Urinary bladder (tissue), 4 donors: Measurements from ENCODE around the gene SHISA7. TPM values are rescaled to one million over a fixed set of nuclear protein-coding genes. Genes with fewer than 3 reads are reported as not detected.

ENCODE experiments used
- DNase-seq: peaks from one replicate; pipeline ENCODE4 v3.0.0-alpha.2; 2015; ENCODE audit errors: extremely low spot score
- H3K27ac ChIP-seq: one replicate; pipeline ENCODE4 v1.5.1; 2013; ENCODE audit warnings: low read depth, mild to moderate bottlenecking, moderate library complexity
- H3K36me3 ChIP-seq: one replicate; pipeline ENCODE4 v1.6.1; 2013; ENCODE audit warnings: mild to moderate bottlenecking, moderate library complexity; ENCODE audit not compliant: insufficient read depth
- H3K4me1 ChIP-seq: one replicate; pipeline ENCODE4 v1.6.1; 2013; ENCODE audit warnings: mild to moderate bottlenecking, moderate library complexity; ENCODE audit not compliant: insufficient read depth
- H3K4me3 ChIP-seq: one replicate; pipeline ENCODE4 v1.5.1; 2013; ENCODE audit warnings: low read depth, low read length
- WGBS: extraction: QIAGEN DNeasy Blood & Tissue Kit; methylation state at CpG from one replicate; pipeline ENCODE4 v1.1.7; 2013; 5-methylcytosine and 5-hydroxymethylcytosine counted together
- polyA plus RNA-seq: library from polyadenylated mRNA; stranded (reverse); fragments of 200-250 nt; gene quantifications from one replicate; pipeline ENCODE4 v1.2.3, GENCODE V29; 2013
- total RNA-seq: library from RNA; depleted of rRNA; stranded (reverse); fragments of >200 nt; gene quantifications from one replicate; pipeline ENCODE4 v1.2.3, GENCODE V29; 2014
- donor health status: healthy with polysubstance abuse.
- donor health status: healthy.

Gene SHISA7
- total and polyA plus RNA-seq, 2 donors, result 0.05 to 0.16 TPM

- WGBS, result 25% methylated on average over 18 of the region's 18 CpGs
- Histone ChIP-seq H3K27ac (peak overlapping the region; percentile 35), H3K4me1 (no peaks in the 10 kb centered on the region), H3K4me3 (peak overlapping the region; percentile 57), H3K36me3 (no peaks in the 10 kb centered on the region)
- DNase-seq, result no peak
Observed at GRCh38 chr19:55485439-55486011, 42.4 kb upstream of the SHISA7 start.

GRCh38 chr19:55484593-55485438, 41.7 kb upstream of the SHISA7 start, which contains the start of gene NAT14:
Gene NAT14, plus strand, starts transcription at chr19:55485188. Its CDS starts 521 bp downstream, at chr19:55485709.
- WGBS, result 2% methylated on average over 78 of the region's 78 CpGs
- DNase-seq, result no peak
- no peaks in the 10 kb centered on the region for H3K36me3 ChIP-seq
- H3K4me3 ChIP-seq, result peak within 1 kb of the TSS; percentile 57
- H3K27ac ChIP-seq, result peak within 1 kb of the TSS; percentile 63
- no peaks in the 10 kb centered on the region for H3K4me1 ChIP-seq

GRCh38 chr19:55483706-55484592, 40.8 kb upstream of the SHISA7 start:
- DNase-seq, result no peak
- no peak overlapping the region for H3K27ac ChIP-seq
- H3K36me3 ChIP-seq, result no peaks in the 10 kb centered on the region
- H3K4me3 ChIP-seq, result peak overlapping the region; percentile 57
- 76% methylated on average over 46 of the region's 46 CpGs for WGBS
- H3K4me1 ChIP-seq, result no peaks in the 10 kb centered on the region

- Histone ChIP-seq H3K4me1 (no peaks in the 10 kb centered on the region), H3K27ac (no peak overlapping the region), H3K4me3 (no peak overlapping the region), H3K36me3 (no peaks in the 10 kb centered on the region)
- WGBS, result 92% methylated on average over 47 of the region's 47 CpGs
- no peak for DNase-seq
Observed at GRCh38 chr19:55482967-55483705, 40.0 kb upstream of the SHISA7 start.

- WGBS, result 89% methylated on average over 83 of the region's 83 CpGs
- Histone ChIP-seq H3K4me3 (no peak overlapping the region), H3K27ac (no peak overlapping the region), H3K36me3 (no peaks in the 10 kb centered on the region), H3K4me1 (no peaks in the 10 kb centered on the region)
- no peak for DNase-seq
Observed at GRCh38 chr19:55482156-55482961, 39.3 kb upstream of the SHISA7 start.

GRCh38 chr19:55481794-55482155, 38.7 kb upstream of the SHISA7 start:
- 71% methylated on average over 40 of the region's 40 CpGs for WGBS
- no peaks in the 10 kb centered on the region for H3K36me3 ChIP-seq
- H3K4me1 ChIP-seq, result no peaks in the 10 kb centered on the region
- H3K27ac ChIP-seq, result no peak overlapping the region
- no peak for DNase-seq
- no peak overlapping the region for H3K4me3 ChIP-seq

GRCh38 chr19:55481148-55481793, 38.2 kb upstream of the SHISA7 start:
- Histone ChIP-seq H3K4me3 (no peak overlapping the region), H3K4me1 (no peaks in the 10 kb centered on the region)
- 93% methylated on average over 52 of the region's 52 CpGs for WGBS

GRCh38 chr19:55479451-55480230, 36.5 kb upstream of the SHISA7 start:
- Histone ChIP-seq H3K27ac (no peak overlapping the region), H3K4me3 (no peak overlapping the region), H3K36me3 (no peaks in the 10 kb centered on the region), H3K4me1 (no peaks in the 10 kb centered on the region)
- no peak for DNase-seq
- 81% methylated on average over 15 of the region's 15 CpGs for WGBS

More at GRCh38 chr19:55481148-55481793, 38.2 kb upstream of the SHISA7 start:
- DNase-seq, result no peak
- no peak overlapping the region for H3K27ac ChIP-seq
- H3K36me3 ChIP-seq, result no peaks in the 10 kb centered on the region

- no peak for DNase-seq
- Histone ChIP-seq H3K4me3 (no peak overlapping the region), H3K36me3 (no peaks in the 10 kb centered on the region), H3K4me1 (no peaks in the 10 kb centered on the region), H3K27ac (no peak overlapping the region)
- 87% methylated on average over 17 of the region's 17 CpGs for WGBS
Observed at GRCh38 chr19:55479045-55479444, 35.9 kb upstream of the SHISA7 start.

GRCh38 chr19:55478364-55478763, 35.3 kb upstream of the SHISA7 start:
- DNase-seq, result no peak
- no peak overlapping the region for H3K4me3 ChIP-seq
- H3K27ac ChIP-seq, result no peak overlapping the region
- H3K36me3 ChIP-seq, result no peaks in the 10 kb centered on the region
- no peaks in the 10 kb centered on the region for H3K4me1 ChIP-seq
- 86% methylated on average over 12 of the region's 12 CpGs for WGBS

GRCh38 chr19:55477905-55478304, 34.8 kb upstream of the SHISA7 start:
- Histone ChIP-seq H3K4me3 (no peak overlapping the region), H3K36me3 (no peaks in the 10 kb centered on the region), H3K4me1 (no peaks in the 10 kb centered on the region), H3K27ac (no peak overlapping the region)
- no peak for DNase-seq
- 85% methylated on average over 13 of the region's 13 CpGs for WGBS
